T-helper 1 cell (primary cell): ENCODE data around the gene RNF5.
A peak's percentile ranks its signal among the peaks of the same experiment; 100 is the strongest.
"Not testable (repeated sequence)": the region's sequence is repeated elsewhere in the genome, so short reads cannot be mapped to it uniquely, and the experiment has no call there.

Experiments
- DNase-seq, 5 donors: peaks; one replicate each; pipeline ENCODE4 v3.0.0-alpha.2; 2012 to 2020
- total RNA-seq, 4 donors: gene quantifications; one replicate each; lab custom pipeline; 2026; lab: John Stamatoyannopoulos, UW

RNF5 gene, protein sequence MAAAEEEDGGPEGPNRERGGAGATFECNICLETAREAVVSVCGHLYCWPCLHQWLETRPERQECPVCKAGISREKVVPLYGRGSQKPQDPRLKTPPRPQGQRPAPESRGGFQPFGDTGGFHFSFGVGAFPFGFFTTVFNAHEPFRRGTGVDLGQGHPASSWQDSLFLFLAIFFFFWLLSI
- total RNA-seq: 12.6 to 19.5 (median 14.1) reads per million in 4 donors

DNA sequence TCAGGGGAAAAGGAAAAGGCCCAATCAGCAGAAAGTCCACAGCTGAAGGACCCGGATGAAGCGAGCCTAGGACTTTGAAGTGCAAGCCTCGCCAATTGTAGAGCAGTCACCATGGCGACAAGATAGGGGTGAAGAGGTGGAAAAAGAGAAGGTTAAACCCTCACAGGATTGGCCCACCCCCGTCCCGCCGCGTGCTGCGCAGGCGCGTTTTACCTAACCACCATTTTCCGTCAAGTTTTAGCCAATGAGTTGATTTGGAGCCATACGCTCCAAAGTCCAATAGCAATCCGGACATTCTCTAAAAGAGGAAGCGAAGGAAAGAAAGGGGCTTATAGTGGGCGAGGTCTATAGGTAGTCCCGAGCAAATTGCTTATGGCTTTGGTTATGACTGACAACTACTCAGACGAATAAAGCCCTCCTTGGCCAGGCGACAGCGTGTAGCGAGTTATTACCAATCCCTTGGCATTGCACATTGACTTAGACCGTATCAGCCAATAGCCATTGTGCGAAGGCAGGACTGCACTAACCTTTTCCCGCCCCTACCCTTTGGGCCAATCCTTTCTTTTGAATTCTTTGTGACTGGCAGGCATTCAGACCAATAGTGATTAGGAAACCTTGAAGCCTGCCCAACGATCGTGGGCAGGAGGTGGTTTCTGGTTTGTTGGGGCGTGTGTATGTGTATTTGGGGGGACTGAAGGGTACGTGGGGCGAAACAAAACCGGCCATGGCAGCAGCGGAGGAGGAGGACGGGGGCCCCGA is at the start of gene RNF5:
RNF5 (plus strand) TSS at position 618 of the 759 bp plus-strand sequence; CDS start at position 725, 107 bp downstream.
- peak; percentile 89 to 100 (median 93) for DNase-seq

DNA sequence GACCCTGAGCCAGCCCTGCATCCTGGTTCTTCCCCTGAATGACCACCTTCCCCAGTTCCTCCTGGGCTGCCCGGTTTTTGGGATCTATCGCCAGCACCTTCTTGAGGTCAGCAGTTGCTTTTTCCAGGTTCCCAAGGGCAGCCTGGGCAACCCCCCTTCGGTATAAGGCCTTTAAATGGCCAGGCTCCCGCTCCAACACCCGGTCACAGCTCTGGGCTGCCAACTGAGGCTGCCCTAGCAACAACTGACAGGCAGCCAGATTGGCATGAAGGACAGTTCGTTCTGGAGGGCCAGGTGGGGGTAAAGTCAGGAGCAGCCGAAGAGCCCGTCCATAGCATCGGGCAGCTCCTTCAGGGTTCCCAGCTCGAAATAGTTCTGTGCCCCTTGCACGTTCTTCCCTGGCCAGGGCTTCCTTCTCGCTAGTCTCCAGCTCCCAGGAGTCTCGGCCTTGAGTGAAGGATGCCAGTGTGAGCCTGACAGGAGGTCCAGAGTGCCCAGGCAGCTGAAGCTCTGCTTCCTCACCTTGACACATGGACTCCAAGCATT is 49.4 kb upstream of the RNF5 start:
- DNase-seq: no peak

DNA sequence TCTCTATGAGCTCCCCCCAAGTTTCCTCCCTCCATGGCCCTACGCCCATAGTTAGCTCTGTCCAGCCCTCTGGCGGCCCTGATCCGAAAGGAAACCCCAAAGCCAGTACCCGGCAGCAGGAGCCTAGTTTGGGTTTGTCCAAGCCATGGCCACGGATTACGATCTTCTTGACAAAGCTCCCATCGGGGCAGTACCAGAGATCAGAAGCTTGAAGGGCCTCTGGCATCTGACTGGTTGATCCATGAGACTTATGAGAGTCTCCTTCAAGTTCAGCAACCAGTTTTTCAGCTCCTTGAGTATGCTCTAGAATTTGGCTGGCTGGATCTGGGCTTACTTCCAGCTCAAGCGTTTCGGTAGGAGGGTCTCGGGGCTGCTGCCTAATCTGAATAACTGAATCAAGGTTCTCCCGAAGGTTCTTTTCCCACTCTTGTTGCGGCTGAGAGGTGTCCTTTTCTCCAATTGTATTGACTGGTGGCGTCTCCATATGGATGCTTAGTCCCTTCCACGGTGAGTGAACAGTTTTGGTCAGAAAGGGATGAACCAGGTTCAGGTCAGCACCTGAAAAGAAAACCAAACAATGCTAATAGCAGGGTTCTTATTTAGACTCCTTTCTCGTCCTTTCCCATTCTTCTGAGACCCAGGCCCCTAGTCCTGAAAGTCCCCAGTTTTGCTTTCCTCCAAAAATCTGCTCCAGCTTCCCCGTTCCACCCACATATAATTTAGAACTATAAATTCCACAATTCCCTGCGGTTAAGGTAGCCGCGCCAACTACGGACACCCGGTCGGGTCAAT is 48.7 kb upstream of the RNF5 start:
- DNase-seq: no peak

DNA sequence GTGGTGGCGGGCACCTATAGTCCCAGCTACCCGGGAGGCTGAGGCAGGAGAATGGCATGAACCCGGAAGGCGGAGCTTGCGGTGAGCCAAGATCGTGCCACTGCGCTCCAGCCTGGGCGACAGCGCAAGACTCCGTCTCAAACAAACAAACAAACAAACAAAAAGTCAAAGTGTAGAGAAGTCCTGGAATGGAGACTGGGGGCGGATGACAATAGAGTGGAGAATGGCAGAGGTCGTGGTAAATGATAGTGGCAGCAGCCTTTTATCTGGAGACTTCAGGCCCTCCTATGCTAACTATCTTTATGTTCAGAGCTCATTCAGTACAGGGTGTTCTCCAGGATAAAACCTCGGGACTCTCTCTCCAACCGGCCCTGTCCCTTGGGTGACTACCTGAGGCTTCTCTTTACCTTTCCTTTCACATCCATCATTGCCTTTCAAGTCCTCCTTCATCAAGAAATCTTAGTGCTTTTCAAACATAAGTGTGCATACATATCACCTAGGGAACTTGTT is 46.7 kb upstream of the RNF5 start:
- DNase-seq: no peak

DNA sequence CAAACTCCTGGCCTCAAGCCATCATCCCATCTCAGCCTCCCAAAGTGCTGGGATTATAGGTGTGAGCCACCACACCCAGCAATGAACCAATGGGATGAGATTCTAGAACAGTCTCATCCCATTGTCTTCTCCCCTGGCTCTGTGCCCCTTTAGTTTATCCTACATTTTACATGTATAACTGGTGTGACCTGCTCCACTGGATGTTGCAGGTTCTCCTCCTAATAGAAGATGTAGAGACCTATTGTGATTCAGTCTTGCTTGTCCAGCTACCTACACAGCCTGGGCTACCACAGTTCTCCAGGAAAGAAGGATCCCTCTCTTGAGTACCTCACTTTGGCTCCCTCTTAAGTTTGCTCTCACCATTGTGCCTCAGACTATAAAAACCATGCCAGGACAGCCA is 46.1 kb upstream of the RNF5 start:
- DNase-seq: no peak

DNA sequence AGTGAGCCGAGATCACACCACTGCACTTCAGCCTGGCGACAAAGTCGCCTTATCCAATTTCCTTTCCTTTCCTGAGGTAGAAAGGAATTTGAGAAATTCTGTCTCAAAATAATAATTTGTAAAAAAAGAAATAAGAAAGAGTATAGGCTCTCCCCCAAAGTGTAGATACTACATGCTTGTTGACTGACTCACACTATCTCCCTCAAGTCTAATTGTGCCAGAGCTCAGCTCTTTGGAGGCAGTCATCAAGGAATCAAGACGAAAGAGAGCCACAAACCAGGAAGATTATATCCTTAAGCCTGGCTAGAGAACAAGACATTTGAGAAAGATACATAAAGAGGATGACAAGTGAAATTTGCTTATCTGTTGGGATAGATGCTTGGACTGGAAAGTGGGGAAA is 44.4 kb upstream of the RNF5 start:
- no peak for DNase-seq

DNA sequence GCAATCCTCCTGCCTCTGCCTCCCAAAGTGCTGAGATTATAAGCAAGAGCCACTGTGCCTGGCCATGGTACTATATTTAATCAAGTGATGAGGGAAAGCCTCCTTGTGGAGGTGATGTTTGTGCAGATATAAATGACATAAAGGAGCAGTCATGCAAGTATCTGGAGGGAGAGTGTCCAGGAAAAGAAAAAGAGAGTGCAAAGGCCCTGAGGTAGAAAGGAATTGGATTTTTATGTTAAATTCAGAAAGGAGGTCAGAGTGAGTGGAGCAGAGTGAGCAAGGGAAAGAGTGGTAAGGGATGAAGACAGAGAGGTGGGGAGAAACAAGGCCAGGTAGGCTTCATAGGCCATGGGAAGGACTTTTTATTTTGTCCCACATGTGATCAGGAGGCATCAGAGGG is 40.8 kb upstream of the RNF5 start:
- DNase-seq: no peak

DNA sequence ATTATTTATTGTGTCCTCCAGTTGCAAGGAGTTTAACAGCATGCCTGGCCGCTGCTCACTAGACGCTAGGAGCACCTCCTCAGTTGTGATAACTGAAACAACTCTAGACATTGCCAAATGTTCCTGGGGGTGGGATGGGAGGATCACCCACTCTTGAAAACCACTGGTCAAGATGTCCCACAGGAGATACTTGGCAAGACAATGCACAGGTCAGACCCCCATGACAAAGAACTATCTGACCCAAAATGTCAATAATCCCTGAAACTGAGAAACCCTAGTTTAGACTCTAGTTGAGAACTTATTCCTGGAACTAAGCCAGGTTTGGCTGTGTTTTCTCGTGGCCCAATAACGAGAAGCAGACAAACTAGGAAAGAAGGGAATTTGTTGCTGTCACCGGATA is 38.6 kb upstream of the RNF5 start:
- no peak for DNase-seq

DNA sequence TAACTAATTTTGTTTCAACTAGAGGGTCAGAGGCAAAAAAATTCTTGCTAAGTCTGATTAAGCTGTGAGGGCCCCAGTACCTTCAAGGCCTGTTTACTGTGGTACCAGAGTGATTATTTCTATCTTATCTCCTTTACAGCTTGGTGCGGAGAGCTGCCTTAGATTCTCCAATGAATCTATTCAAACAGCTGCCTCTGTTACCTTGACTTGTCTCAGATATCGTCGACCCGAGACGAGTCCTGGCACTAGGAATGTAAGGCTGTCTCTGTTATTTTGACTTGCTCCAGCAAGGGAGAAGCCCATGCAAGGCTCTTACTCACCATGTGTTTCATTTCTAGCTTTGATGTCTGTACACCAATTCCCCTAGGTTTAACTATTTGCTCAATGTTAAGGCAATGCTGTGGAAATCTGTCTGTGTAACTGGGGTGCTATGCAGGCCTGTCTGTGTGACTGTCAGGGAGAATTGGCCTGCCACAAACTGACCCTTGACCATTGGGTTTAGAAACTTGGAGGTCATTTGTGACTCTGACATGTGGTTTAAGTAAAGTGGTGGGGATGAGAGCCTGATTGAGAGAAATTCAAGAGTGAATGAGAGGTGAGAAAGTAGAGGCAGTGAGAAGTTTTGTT is 37.7 kb upstream of the RNF5 start:
- DNase-seq: no peak

DNA sequence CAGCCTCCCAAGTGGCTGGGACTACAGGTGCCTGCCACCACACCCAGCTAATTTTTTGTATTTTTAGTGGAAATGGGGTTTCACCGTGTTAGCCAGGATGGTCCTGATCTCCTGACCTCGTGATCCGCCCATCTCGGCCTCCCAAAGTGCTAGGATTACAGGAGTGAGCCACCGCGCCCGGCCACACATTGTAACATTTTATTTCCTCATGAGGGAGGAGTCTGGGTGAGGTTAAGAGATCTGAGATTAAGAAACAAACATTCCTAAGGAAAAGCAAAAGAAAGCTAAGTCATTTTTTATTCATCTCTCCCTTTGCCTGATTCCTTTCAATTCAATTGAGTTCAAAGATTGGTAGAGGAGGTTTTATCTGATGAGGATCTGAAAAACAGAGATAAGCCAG is 34.0 kb upstream of the RNF5 start:
- DNase-seq: not testable (repeated sequence)

DNA sequence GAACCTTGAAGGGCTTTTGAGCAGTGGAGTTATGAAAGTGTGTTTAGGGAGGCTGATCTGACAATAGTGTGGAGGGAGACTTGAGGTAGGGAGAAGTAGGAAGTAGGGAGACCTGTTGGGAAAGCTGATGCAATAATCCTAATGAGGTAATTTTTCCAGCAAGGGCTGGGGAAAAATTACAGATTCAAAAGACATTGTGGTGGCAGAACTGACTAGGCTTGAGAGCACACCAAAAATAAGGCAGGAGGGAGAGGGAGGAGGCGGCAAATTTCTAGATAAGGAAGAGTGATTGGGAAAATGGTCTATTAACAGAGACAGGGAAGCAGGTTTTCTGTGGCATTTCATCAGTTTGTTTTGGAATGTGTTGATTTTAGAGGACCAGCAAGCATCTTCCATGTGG is 31.9 kb upstream of the RNF5 start:
- DNase-seq: no peak

DNA sequence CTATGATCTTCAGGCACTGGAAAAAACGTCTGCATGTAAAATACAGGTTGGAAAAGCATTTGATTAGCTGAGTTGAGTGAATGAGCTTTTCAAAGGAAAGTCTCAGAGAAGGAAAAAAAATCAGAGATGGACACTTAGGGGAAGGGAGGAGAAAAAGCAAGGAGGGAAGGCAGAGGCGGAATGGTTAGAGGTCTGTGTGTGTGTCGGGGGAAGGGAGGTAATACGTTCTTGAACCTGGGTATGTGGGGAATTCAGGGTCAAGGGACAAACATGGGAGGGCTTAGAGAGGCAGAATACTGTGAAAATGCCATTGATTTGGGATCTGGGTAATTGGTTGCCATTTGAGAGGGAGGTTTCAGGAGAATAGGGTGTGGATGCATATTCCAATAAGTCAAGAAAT is 31.5 kb upstream of the RNF5 start:
- no peak for DNase-seq

DNA sequence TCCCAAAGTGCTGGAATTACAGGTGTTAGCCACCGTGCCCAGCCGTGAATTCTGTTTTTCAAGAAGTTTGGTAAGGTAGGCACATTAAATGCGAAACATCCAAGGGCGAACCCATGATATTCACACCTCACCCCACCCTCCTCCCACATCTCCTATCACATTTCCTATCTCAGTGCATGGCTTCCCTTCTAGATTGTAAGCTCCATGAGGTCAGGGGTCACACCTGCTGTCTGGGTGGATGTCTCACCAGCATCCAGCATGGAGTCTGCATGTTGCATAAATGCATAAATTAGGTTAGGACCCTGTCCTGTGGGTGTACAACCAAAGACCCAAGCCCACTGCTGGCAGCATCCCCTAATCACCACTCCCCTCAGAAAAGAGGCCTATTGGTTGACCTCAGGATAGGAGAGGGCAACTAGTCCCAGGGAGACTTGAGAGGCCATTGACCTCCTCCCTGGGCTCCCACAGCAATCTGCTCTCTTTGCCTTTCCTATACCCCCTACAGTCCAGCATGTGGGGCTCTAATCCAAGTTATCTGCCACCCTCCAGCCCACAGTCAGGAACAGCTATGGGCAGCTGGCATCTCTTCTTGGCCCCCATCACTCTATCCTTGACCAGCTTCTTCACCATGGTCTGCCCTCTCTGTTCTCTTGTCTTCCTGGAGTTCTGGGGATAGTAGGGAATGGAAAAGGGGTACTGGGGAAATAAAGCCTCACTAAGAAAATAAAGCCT is 30.6 kb upstream of the RNF5 start:
- no peak for DNase-seq

DNA sequence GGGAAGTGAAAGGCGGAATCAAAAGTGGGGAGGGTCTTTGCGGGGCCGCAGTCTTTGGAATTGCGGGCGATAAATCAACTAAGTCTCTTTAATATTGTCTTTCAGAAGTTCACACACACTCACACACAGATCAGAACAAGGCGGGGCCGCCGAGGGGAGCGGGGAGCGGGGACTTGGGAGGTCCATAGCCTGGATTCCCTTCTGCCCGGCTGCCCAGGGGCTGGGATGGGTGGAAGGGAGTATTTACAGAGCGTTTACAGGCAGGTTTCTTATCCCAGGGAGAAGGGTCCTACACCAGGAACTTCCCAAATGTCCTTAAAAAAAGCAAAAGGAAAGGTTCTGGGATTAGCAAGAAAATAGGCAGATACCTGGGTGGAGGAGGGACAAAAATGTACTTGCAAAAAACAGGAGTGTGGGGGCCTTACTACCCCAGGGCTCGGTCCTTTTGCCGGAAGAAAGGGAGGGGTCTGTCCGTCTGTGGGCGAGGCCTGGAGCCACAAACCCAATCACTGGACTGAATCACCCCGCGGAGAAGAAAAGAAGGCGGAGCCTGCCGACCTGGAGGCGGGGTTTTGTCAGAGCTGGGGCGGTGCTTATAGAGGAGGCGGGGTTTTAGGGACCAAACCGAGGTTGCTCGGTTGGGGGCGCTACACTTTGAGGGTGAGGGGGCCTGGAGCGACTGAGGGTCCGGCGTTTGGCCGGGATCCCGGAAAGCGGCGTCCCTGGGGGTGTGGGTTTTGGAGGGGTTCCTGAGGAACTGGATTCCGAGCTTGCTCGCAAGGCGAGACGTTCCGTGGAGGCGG is 29.7 kb upstream of the RNF5 start:
- DNase-seq: peak; percentile 27 to 67 (median 47)

DNA sequence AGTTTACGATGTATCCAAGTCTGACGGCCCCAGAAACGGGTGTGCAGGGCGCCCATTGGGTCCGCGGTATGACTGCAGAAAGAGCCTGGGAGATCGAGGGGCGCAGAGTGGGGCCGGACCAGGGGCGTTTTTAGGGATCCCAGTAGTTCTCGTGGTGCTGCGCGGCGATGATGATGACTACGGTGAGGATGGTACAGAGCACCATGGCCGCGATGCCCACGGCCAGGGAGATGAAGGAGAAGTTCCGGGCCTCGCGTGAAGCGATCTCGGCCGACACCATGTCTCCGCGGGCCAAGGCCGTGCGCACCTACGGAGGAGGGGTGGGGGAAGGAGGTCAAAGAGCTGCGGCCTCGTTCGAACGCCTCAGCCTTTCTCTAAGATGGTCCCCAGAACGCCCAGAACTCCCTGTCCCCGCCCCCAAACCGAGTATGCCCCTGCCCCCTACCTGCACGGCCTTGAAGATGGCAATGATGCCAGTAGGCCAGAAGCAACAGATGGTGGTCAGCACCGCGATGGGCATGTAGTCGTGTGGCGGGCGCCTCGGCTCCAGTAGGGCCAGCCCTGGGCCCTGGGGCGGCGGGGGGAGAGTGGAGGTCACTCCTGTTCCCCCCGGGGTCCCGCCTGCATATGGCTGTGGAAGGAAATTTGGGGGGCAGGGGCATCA is 29.0 kb upstream of the RNF5 start:
- DNase-seq: no peak

DNA sequence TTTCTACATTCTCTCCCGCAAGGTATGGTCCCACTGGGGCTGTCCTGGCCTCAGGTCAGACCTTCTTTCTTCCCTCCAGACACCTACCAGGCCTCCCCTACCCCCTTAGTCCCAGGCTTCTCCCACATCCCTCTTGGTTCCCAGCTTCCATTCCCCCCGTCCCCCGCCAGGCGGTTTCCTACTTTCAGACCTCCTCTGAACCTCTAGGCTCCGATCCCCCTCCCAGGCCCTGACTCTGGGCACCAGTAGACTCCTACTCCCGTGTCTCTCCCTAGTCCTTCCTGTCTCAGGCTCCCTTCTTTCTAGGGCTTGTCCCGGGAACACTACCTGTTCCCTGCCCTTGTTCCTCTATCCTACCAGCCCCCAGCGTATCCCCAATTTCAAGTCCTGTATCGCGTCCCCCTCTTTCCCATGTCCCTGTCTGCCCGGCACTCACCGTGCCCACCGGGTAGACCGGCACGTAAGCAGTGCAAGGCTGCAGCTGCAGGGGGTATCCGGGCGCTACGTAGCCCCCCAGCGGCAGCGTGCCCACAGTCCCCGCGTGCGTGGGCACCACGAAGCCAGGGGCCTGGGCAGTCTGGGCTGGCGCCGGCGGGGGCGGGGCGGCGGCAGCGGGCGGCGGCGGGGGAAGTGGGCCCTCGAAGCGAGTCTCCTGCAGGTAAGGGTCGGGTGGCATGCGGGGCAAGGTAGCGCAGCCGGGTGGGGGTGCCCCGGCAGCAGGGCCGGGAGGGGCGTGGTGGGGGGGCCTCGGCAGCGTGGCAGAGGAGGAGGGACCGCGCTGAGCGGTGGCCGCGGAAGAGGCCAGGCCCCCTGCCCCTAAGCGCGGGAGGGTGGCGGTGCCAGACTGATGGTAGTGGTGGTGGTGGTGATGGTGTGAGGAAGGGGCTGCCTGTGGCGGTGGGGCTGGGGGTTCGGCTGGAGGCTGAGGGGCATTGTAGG is 28.0 kb upstream of the RNF5 start:
- DNase-seq: no peak

DNA sequence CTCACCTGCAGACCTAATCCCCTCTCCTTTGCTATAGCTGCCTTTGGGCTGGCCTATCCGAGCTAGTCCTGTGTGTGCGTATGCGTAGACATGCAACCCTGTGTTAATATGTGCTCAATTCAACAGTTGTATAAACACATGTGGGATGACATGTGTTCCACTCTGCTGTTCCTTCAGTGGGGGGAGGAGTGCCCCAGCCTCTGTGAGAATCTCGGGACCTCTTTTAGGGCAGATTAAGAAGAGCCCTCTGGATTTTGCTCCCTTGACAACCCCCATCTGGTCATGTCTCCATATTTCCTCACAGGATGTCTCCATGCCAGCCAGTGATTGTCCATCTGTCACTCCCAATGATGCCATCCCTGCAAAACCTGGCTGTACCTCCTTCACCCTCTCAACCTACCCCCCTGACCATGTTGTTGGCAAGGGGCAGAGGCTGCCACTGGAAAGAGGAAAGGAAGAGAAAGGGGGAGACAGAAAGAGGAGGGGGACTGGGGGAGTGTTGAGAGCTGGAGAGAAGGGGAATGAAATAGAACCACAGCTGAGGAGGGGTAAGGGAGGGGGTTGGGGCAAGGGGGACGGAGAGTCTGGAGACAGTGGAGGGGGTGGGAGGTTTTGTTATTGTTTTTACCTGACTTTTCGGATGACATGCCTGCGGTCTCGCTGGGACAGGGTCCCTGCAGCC is 26.9 kb upstream of the RNF5 start:
- DNase-seq: no peak

DNA sequence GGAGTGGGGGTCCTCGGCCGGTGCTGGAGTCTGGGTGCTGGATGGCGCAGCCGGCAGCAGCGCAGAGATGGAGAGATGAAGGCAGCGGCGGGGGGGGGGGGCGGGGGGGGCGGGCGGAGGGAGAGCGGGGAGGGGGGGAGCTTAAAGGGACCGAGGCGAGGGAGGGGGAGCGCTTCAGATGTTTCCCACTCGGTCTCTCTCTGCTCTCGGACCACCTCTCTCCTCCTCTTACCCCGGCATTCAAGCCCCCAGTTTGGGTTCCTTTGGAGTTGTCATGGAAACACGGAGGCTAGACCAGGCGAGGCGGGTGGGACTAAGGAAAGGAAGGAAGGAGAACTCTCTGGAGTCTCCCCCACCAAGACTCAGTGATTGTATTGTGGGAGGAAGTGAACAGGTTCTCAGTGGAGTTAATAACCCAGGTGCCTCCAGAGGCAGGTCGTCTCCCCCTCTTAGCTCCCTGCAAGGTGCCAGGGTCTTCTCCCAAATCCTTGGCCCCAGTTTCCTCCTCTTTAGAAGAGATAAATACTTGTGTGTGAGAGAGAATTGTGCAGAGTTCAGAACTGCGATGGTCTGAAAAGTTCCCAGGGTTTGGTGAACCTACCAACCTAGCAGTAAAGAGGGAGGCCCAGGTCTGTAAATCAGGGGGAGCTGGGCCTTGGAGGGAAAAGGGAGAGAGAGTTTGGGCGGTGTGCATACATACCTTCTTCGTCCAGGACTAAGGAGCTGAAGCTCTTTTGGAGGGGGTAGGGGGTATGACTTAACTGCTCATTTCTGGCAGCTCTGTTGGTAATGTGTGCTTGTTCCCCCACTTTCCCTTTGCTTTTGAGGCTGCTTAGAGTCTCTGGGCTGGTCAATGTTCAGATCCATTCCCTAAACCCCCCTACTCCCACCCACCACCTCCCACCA is 26.1 kb upstream of the RNF5 start, which contains the start of gene PRRT1:
PRRT1 (minus strand) TSS at position 77 of the 906 bp plus-strand sequence. CDS start 112 bp downstream, outside the sequence.
- DNase-seq: no peak
